HG03095 (cell line): ENCODE results near the gene SIGLECL1.
"Not testable (repeated sequence)": the region's sequence is repeated elsewhere in the genome, so short reads cannot be mapped to it uniquely, and the experiment has no call there.

Source experiments
- ATAC-seq: cut with Tn5 transposase; IDR thresholded peaks from one replicate; pipeline ENCODE4 v1.9.1; 2021; ENCODE audit warnings: moderate library complexity; ENCODE audit not compliant: unreplicated experiment

Gene SIGLECL1

DNA sequence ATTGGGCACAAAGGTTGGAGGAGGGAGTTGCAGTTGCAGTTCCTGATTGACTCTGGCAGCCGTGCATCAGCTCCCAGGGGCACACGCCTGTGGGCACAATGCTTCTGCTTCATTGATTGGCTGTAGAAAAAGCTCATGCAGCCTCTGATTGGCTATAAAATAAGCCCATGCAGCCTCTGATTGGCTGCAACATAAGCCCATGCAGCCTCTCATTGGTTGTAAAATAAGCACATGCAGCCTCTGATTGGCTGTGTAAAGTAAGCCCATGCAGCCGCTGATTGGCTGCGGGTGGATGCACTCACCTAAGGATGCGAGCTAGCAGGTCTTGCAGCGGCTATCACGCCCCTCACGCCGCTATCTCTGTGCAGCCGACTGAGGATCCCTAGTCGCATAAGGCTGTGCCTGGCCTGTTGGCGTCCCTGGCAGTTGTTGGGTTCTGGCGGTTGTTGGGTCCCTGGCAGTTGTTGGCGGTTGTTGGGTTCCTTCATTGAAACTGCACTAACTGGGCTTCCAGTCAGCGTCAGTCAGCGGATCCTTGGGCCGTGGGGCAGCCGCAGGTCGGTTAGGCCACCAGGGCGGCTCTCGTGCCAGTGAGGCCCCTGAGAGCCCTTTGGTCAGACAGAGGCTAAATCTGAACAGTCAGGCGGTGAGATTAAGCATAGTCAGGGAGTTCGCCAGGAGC is at the start of gene SIGLECL1:
Gene SIGLECL1, plus strand, starts transcription at position 295 of the 682 bp plus-strand sequence. CDS start 12,993 bp downstream, outside the sequence.
- ATAC-seq = no peak

DNA sequence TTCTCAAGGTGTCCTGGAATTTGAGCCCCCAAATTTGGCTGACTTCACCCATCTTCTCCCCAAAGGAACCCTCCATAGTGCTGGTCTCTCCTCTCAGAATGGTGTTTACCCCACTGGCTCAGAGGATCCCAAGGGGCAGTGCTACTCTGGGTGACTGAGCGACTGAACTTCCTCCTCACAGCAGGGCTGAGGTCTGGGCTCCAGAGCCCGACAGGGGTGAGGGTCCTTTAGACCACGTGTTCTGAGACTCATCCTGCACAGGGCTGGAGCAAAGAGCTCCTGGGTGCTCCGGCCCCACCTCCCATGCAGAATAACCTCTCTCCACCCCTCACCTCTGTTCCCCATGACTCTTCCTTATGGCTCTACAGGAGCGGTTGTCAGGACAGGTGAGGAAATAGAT is 49.2 kb upstream of the SIGLECL1 start:
- no peak for ATAC-seq

DNA sequence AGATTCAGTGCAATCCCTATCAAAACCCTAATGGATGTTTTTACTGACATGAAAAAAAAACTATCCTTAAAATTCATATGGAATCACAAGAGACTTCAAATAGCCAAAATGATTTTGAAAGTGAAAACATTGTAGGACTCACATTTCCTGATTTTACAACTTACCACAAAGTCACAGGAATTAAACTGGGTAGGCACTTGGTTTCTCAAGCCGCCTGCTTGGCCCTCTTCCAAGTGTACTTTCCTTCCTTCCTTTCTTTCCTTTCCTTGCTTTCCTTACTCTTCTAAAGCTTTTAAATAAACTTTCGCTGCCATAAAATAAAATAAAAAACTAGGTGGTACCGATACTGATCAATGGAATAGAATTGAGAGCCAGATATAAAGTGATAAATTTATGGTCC is 47.0 kb upstream of the SIGLECL1 start:
- ATAC-seq = no peak

DNA sequence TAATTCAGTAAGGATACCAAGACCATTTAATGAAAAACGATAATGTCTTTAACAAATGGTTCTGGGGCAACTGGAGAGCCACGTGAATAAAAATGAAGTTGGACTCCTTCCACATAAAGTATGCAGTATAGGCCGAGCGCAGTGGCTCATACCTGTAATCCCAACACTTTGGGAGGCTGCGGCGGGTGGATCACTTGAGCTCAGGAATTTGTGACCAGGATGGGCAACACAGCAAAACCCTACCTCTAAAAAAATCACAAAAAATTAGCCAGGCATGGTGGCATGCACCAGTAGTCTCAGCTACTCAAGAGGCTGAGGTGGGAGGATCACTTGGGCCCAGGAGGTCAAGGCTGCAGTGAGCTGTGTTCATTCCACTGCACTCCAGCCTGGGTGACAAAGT is 46.6 kb upstream of the SIGLECL1 start:
- no peak for ATAC-seq

DNA sequence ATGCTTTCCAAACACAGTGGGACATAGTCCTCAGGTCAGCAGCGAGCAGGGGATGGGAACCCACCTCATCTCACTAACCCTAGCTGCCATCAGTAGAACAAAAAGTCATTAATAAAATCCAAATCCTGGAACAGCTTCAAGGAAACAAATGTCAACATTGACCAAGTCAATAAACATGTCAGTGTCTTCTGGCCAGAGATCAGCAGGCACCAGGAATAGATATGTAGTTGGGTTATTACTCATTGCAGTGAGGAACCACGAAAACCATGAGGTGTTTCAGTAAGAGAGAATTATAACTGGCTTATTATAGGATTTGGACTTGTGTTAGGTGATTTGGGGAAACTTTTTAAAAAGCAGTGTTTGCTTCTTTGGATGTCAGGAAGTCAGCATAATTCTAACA is 43.1 kb upstream of the SIGLECL1 start:
- no peak for ATAC-seq

DNA sequence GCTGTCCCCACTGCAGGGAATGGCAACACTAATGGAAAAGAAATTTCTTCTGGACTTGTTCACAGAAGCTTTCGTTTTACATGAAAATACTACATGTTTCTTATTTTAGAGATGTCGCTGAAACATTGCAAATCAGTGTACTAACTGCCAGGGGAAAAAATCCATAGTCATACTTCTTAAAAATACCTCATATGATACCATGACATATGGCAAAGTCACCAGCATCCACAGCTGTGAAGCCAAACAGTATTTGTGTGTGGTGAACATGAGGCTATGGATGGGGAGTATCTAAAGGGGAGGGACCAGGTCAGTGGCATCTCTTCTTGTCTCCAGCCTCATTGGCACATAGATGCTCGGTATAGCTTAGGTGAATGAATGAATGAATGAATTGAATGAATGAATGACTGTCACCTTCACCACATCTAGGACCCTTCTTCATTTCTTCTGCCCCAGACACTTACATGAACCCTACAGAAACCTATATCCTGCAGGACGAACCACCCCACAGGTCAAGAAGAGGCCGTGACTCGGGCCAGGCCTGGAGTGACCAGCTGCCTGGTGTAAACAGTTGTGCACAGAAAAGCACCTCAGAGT is 40.6 kb upstream of the SIGLECL1 start:
- ATAC-seq = no peak

DNA sequence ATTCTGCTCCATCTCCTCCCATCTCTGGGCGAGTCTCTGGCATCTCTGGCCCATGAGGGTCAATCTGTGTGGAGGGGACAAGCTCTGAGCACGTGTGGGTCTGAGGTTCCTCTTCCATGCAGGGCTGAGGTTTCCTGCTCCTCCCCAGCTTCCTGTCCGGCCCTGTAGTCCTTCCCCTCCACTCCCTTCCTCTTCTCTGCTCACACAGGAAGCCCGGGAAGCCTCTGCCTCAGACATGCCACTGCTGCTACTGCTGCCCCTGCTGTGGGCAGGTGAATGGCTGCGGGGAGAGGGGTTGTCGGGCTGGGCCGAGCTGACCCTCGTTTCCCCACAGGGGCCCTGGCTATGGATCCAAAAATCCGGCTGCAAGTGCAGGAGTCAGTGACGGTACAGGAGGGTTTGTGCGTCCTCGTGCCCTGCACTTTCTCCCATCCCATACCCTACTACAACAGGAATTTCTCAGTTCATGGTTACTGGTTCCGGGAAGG is 40.0 kb upstream of the SIGLECL1 start:
- not testable (repeated sequence) for ATAC-seq

DNA sequence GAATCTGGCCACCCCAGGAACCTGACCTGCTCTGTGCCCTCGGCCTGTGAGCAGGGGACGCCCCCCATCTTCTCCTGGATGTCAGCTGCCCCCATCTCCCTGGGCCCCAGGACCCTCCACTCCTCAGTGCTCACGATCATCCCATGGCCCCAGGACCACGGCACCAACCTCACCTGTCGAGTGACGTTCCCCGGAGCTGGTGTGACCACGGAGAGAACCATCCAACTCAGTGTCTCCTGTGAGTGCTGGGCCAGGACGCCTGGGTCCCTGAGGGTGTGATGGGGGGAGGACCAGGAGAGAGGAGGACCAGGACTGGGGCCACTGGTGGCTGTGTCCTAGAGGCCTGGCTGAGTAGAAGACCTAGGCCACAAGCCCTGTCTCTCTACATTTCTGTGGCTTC is 39.0 kb upstream of the SIGLECL1 start:
- no peak for ATAC-seq

DNA sequence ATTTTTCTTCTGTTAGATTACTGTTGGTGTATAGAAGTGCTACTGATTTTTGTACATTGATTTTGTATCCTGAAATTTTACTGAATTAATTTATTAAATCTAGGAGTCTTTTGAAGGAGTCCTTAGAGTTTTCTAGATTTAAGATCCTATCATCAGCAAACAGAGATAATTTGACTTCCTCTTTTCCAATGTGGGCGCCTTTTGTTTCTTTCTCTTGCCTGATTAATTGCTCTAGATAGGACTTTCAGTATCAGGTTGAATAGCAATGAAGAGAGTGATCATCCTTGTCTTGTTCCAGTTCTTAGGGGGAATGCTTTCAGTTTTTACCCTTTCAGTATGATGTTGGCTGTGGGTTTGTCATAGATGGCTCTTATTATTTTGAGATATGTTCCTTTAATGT is 31.6 kb upstream of the SIGLECL1 start:
- no peak for ATAC-seq

DNA sequence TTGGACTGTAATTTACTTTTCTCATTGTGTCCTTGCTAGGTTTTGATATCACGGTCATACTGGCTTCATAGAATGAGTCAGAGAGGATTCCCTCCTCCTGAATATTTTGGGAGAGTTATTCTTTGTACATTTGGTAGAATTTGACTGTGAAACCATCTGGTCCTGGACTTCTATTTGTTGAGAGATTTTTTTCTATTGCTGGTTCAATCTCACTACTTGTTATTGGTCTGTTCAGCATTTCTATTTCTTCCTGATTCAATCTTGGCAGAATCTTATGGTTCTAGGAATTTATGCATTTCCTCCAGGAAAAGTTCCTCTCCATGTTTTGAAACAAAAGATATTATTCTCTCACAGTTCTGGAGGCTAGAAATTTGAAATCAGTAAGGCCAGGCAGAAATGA is 30.9 kb upstream of the SIGLECL1 start:
- no peak for ATAC-seq

DNA sequence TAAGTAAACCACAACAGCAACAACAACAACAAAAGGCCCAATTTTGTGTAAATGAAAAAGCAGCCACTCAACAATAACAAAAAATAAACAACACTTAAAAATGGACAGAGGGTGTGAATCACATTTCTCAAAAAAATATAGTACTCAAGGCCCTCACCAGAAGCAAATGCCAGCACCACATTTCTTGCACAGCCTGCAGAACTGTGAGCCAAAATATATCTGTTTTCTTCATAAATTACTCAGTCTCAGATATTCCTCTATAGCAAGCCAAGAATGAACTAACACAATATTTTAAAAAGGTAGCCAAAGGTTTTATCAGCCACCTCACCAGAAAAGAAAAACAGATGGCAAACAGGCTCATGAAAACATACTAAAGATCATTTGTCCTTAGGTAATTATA is 29.9 kb upstream of the SIGLECL1 start:
- no peak for ATAC-seq

DNA sequence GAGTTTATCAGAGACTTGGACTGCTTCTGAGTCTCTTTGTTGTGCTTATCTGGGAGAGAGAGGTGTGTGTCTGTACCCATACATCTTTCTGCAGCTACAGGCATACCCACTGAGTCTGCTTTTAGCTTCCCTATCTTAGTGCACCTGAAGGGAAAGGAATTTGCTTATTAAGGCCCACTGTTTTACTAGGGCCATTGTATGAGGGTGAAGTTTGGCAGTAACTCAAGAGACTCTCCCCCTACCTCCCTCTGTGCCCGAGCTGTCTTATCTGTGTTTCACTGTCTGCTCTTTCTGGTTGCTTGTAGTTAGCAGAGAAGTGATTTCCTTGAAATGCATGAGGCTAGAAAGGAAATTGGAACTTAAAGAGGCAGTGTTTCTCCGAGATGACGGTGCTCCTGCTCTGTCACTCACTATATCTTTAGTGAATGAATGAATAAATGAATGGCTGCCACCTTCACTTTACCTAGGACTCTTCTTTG is 26.7 kb upstream of the SIGLECL1 start:
- no peak for ATAC-seq

DNA sequence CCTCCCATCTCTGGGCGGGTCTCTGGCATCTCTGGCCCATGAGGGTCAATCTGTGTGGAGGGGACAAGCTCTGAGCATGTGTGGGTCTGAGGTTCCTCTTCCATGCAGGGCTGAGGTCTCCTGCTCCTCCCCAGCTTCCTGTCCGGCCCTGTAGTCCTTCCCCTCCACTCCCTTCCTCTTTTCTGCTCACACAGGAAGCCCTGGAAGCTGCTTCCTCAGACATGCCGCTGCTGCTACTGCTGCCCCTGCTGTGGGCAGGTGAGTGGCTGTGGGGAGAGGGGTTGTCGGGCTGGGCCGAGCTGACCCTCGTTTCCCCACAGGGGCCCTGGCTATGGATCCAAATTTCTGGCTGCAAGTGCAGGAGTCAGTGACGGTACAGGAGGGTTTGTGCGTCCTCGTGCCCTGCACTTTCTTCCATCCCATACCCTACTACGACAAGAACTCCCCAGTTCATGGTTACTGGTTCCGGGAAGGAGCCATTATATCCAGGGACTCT is 25.9 kb upstream of the SIGLECL1 start, which contains the start of gene CD33:
Gene CD33, plus strand, starts transcription at position 183 of the 496 bp plus-strand sequence. Its CDS starts 39 bp downstream, at position 222.
- not testable (repeated sequence) for ATAC-seq

DNA sequence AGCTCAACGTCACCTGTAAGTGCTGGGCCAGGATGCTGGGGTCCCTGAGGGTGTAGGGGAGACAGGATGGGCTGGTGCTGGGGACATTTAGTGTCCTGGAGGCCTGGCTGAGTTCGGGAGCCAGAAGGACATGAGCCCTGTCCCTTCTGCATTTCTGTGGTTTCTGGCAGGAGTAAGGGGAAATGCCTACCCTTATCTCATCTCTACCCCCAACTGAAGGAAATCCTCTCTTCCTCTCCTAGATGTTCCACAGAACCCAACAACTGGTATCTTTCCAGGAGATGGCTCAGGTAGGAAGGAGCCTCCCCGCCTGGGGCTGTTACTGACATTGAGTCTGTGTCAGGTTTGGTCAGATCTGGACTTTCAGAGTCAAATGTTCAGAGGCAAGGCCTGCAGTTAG is 24.8 kb upstream of the SIGLECL1 start:
- no peak for ATAC-seq

DNA sequence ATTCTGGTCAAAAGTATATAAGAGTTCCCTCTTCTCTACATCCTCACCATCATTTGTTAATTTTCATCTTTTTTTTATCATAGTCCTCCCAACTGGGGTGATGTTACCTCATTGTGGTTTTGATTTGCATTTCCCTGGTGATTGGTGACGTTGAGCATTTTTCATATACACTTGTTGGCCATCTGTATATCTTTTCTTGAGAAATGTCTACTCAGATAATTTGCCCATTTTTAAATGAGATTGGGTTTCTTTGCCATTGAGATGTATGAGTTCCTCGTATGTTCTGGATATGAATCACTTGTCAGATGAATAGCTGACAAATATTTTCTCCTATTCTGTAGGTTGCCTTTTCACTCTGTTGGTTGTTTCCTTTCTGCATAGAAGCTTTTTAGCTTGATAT is 23.6 kb upstream of the SIGLECL1 start:
- ATAC-seq = no peak

DNA sequence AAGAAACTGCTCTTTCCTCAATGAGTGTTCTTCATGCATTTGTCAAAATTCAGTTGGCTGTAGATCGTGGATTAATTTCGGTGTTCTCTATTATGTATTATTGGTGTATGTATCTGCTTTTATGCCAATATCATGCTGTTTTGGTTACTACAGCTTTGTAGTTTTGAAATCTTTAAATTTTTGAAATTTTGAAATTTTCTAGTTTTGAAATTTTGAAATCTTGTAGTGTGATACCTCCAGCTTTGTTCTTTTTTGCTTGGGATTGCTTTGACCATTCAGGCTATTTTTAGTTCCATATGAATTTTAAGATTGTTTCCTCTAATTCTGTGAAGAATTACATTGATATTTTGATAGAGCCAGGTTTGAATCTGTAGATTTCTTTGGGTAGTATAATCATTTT is 22.9 kb upstream of the SIGLECL1 start:
- ATAC-seq = no peak

DNA sequence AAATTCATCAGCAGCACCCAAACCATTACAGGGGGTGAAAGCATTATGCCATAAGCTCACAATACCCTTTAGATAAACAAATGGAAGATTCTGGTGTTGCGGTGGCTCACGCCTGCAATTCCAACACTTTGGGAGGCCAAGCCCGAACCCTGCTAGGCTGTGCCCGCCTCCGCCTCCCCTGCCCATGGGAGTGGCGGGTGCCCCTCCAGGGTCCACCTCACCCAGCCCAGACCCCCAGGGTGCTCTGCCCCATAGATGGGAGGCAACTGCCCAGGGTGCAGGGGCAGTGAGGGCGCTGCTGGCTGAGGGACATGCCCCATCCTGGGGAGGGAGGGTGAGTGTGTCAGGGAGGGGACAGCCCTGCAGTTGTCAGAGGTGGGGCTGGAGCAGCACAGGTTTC is 10.0 kb upstream of the SIGLECL1 start:
- no peak for ATAC-seq

DNA sequence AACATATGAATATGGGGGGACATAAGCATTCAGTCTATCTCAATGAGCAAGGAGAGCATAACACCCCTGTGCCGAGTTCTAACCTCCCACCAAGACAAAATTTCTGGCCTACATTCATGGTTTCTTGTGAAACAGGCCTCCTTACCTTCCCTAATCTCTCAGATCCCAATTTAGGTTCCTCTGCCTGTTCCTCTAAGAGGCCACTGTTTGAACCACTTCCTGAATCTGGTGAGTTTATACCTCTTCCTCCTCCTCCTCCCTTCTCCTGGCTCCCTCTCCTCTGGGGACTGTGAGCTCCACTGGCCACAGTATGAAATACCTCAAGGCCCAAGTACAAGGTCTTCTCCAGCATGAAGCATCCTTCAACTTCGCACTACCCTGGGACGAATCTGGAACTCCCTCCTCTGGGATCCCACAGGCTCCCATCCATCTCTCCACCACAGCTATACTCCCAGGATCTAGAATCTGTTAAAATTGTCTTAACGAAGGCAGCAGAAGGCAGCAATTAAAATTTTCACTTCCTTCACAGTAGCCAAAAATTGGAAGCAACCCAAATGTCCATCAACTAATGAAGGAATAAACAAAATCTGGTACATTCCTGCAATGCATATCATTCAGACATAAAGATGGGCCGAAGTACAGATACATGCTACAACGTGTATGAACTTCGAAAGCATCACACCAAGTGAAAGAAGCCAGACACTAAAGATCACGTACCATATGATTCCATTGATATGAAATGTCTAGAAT is 7.8 kb upstream of the SIGLECL1 start:
- no peak for ATAC-seq

DNA sequence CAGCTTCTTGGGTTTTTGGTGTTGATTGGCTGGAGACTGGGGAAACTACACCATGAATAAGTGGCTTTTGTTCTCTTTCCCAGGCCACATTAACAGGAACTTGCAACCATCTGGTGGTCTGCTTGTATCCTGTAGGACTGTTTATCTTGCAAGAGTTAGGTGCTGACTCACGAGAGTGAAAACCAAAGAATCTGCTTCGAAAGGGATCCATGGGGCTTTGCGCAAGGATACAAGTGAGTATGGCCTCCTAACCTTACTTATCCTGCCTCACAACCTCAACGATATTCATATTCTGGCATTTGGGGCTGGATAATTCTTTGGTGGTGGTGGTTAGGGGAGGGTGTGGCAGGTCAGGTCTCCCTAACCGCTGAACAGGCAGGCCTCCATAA is 4.7 kb upstream of the SIGLECL1 start:
- ATAC-seq = no peak

DNA sequence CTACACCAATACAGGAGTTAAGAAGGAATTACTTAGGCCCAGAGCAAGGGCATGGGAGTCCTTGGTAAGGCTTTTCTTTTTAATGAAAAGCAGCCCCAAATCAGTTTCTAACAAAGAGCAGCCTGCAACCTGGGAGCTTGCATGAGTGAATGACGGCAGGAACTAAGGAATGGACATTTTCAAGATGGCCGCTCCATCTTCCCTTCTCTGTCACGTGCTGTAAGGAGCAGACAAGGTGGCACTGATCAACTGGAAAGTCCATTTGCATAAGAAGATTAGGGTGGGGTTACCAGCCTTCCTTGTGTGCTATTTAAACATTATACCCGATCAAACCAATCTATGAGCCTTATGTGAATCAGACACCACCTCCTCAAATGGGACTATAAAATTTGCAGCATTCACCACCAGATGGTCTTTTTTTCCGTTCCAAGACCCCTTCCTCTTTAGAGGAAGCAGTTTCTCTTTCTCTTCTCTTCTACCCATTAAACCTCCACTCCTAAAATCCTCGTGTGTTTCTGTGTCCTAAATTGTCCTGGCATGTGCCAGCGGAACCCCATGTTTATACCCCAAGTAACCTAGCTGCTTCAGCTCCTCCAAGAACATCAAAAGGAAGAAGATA is 2.8 kb upstream of the SIGLECL1 start:
- no peak for ATAC-seq

DNA sequence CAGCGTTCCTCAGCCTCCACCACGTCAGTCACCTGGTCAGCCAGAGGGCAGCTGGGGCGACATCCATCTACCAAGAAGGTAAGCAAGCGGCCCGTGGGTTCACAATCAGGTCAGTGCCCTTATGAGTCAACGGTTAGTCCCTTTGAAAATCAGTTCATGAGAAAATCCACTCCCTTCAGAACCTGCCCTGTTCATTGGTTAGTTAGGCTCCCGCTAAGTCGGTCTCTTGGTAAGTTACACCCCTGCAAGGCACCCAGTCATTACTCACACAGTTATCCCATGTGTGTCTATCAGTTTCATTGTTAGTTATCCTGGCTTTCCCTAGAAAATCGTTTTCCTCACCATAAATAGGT is 564 bp downstream of the SIGLECL1 start:
- ATAC-seq = no peak
